Skeletal muscle tissue (tissue), 4 donors: ENCODE results near the gene CDC20. TPM values are rescaled to one million over a fixed set of nuclear protein-coding genes. Genes with fewer than 3 reads are reported as not detected.

Experiments used
- H3K27ac ChIP-seq: one replicate; pipeline ENCODE4 v1.7.0; 2013; ENCODE audit warnings: mild to moderate bottlenecking, low read depth, low read length, inconsistent platforms
- H3K27me3 ChIP-seq, 3 donors: one replicate each; pipeline ENCODE4 v1.7.0; 2013; ENCODE audit warnings: low read length in 3 of 3; ENCODE audit not compliant: control insufficient read depth in 3 of 3, insufficient read depth in 3 of 3
- H3K36me3 ChIP-seq, 3 donors: one replicate each; pipeline ENCODE4 v1.7.0; 2013; ENCODE audit warnings: low read length in 3 of 3; ENCODE audit not compliant: control insufficient read depth in 3 of 3, insufficient read depth in 3 of 3
- H3K4me1 ChIP-seq, 3 donors: one replicate each; pipeline ENCODE4 v1.7.0; 2013; ENCODE audit warnings: low read length in 3 of 3, mild to moderate bottlenecking in 3 of 3; ENCODE audit not compliant: control insufficient read depth in 3 of 3, insufficient read depth in 3 of 3
- H3K4me3 ChIP-seq, 3 donors: one replicate each; pipeline ENCODE4 v1.7.0; 2013; ENCODE audit warnings: low read length in 3 of 3
- H3K9ac ChIP-seq, 3 donors: one replicate each; pipeline ENCODE4 v1.7.0; 2013; ENCODE audit warnings: low read length in 3 of 3, mild to moderate bottlenecking in 3 of 3, moderate library complexity in 2 of 3, low read depth in 1 of 3
- H3K9me3 ChIP-seq, 3 donors: one replicate each; pipeline ENCODE4 v1.7.0; 2013; ENCODE audit warnings: low read length in 3 of 3; ENCODE audit not compliant: control insufficient read depth in 3 of 3
- total RNA-seq: library from RNA; depleted of rRNA; stranded (reverse); fragments of >200 nt; gene quantifications from one replicate; pipeline ENCODE4 v1.2.3, GENCODE V29; 2014
- donor health status: Osteomylitis.

CDC20 gene
- total RNA-seq, 1 donor from 2014 or later, result 6.8 TPM

- no peak overlapping the region for H3K4me3 ChIP-seq
- no peaks in the 10 kb centered on the region for H3K9me3 ChIP-seq
- H3K36me3 ChIP-seq, result no peaks in the 10 kb centered on the region
- H3K27ac ChIP-seq, result no peak overlapping the region
- H3K4me1 ChIP-seq, result peaks cover 12 to 16% (median 15%) of the 10 kb centered on the region in 3 donors
- no peaks in the 10 kb centered on the region for H3K27me3 ChIP-seq
- no peak overlapping the region for H3K9ac ChIP-seq
These were observed 4.3 kb upstream of the CDC20 start for GRCh38 chr1:43354471-43354870.

- H3K9me3 ChIP-seq, result no peaks in the 10 kb centered on the region
- no peak overlapping the region for H3K27ac ChIP-seq
- peaks cover 10 to 16% (median 13%) of the 10 kb centered on the region in 3 donors for H3K4me1 ChIP-seq
- no peaks in the 10 kb centered on the region for H3K36me3 ChIP-seq
- H3K9ac ChIP-seq, result no peak overlapping the region
- no peaks in the 10 kb centered on the region for H3K27me3 ChIP-seq
- H3K4me3 ChIP-seq, result no peak overlapping the region
These were observed 3.8 kb upstream of the CDC20 start for GRCh38 chr1:43354936-43355335.

DNA sequence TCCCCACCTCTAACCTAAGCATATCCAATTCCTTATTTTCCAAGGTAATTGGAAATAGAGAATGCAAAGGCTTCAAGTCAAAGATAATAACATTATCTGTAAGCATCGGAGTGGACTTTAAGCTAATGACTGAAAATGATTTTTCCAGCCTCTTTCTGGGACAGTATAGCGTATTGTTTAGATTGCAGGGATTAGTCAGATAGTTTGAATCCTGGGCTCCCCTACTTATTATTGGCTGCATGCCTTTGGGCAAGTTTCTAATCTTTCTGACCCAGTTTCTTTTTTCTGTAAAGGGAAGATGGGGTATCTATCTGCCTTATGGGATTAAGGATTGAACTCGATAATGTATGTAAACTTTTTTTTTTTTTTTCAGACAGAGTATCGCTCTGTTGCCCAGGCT, 1.5 kb upstream of the CDC20 start:
- Histone ChIP-seq H3K4me3 (no peak overlapping the region), H3K27ac (no peak overlapping the region), H3K36me3 (peaks cover 11 to 17% (median 11%) of the 10 kb centered on the region in 3 donors), H3K9ac (no peak overlapping the region), H3K9me3 (no peaks in the 10 kb centered on the region), H3K27me3 (no peaks in the 10 kb centered on the region), H3K4me1 (peaks cover 10 to 16% (median 13%) of the 10 kb centered on the region in 3 donors)

- peaks cover 10 to 16% (median 13%) of the 10 kb centered on the region in 3 donors for H3K4me1 ChIP-seq
- H3K36me3 ChIP-seq, result peaks cover 18 to 24% (median 19%) of the 10 kb centered on the region in 3 donors
- H3K27me3 ChIP-seq, result no peaks in the 10 kb centered on the region
- H3K9ac ChIP-seq, result peak overlapping the region; percentile 84 to 93 (median 84)
- H3K27ac ChIP-seq, result peak overlapping the region; percentile 76
- no peaks in the 10 kb centered on the region for H3K9me3 ChIP-seq
- H3K4me3 ChIP-seq, result peak overlapping the region; percentile 69 to 87 (median 86)
These were observed 548 bp upstream of the CDC20 start for GRCh38 chr1:43358121-43358745.

DNA sequence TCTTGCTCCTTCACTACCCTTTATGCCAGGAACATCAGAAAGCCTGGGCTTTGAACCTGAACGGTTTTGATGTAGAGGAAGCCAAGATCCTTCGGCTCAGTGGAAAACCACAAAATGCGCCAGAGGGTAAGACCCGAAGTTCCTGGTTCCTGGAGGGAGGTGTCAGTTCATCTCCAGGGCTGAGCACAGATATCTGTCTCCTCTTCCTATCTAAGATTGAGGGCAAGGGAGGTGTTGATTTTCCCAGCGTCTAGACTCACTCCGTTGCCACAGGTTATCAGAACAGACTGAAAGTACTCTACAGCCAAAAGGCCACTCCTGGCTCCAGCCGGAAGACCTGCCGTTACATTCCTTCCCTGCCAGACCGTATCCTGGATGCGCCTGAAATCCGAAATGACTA, 915 bp downstream of the CDC20 start:
- Histone ChIP-seq H3K4me1 (peaks cover 10 to 16% (median 13%) of the 10 kb centered on the region in 3 donors), H3K36me3 (peaks cover 32 to 39% (median 33%) of the 10 kb centered on the region in 3 donors), H3K4me3 (no peak overlapping the region), H3K27me3 (no peaks in the 10 kb centered on the region), H3K27ac (no peak overlapping the region), H3K9ac (no peak overlapping the region), H3K9me3 (no peaks in the 10 kb centered on the region)

DNA sequence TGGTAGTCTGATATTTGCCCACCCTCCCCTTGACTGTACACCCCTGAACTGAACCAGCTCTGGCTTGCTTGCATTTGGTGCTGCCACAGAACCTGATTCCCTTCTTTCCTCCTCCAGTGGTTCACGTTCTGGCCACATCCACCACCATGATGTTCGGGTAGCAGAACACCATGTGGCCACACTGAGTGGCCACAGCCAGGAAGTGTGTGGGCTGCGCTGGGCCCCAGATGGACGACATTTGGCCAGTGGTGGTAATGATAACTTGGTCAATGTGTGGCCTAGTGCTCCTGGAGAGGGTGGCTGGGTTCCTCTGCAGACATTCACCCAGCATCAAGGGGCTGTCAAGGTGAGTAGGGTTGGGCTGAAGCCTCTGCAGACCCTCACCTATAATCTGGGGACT, 1.8 kb downstream of the CDC20 start:
- Histone ChIP-seq H3K9me3 (no peaks in the 10 kb centered on the region), H3K9ac (no peak overlapping the region), H3K4me1 (peaks cover 10 to 16% (median 13%) of the 10 kb centered on the region in 3 donors), H3K27ac (no peak overlapping the region), H3K27me3 (no peaks in the 10 kb centered on the region), H3K36me3 (peaks cover 42 to 48% (median 42%) of the 10 kb centered on the region in 3 donors), H3K4me3 (no peak overlapping the region)

- Histone ChIP-seq H3K27me3 (no peaks in the 10 kb centered on the region), H3K4me3 (no peak overlapping the region), H3K9me3 (no peaks in the 10 kb centered on the region), H3K36me3 (peaks cover 42 to 51% (median 44%) of the 10 kb centered on the region in 3 donors), H3K9ac (no peak overlapping the region), H3K27ac (no peak overlapping the region), H3K4me1 (peaks cover 18 to 23% (median 21%) of the 10 kb centered on the region in 3 donors)
These were observed 4.6 kb downstream of the CDC20 start for GRCh38 chr1:43363283-43363934.

- Histone ChIP-seq H3K4me3 (no peak overlapping the region), H3K27me3 (no peaks in the 10 kb centered on the region), H3K4me1 (peaks cover 21 to 27% (median 26%) of the 10 kb centered on the region in 3 donors), H3K9me3 (no peaks in the 10 kb centered on the region), H3K27ac (no peak overlapping the region), H3K9ac (no peak overlapping the region), H3K36me3 (peaks cover 42 to 51% (median 44%) of the 10 kb centered on the region in 3 donors)
These were observed 5.2 kb downstream of the CDC20 start for GRCh38 chr1:43363935-43364525.

DNA sequence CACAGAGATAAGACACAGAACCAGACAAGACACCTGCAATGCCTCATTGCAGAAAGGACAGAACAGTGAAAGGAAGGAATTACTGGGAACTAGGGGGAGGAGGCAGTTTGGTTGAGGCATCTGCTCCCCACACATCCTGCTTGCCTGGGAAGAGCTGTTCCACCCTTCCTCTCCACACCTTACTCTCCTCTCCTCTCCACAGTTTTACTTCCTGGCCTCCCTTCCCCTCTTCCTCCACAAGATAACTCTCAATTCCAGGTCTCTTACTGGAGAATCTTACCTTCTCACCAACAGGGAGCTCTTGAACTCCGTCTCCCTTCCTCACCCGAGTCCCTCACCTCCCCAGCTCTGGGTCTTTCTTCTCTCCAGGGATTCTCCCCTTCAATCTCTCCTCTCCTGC, 6.9 kb downstream of the CDC20 start:
- H3K9me3 ChIP-seq, result no peaks in the 10 kb centered on the region
- H3K27ac ChIP-seq, result no peak overlapping the region
- peaks cover 19 to 22% (median 20%) of the 10 kb centered on the region in 3 donors for H3K4me1 ChIP-seq
- H3K27me3 ChIP-seq, result no peaks in the 10 kb centered on the region
- H3K36me3 ChIP-seq, result peaks cover 44 to 48% (median 44%) of the 10 kb centered on the region in 3 donors
- peak overlapping the region in 1 of 3 donors; percentile 22 for H3K4me3 ChIP-seq
- H3K9ac ChIP-seq, result peak overlapping the region in 1 of 3 donors; percentile 40

DNA sequence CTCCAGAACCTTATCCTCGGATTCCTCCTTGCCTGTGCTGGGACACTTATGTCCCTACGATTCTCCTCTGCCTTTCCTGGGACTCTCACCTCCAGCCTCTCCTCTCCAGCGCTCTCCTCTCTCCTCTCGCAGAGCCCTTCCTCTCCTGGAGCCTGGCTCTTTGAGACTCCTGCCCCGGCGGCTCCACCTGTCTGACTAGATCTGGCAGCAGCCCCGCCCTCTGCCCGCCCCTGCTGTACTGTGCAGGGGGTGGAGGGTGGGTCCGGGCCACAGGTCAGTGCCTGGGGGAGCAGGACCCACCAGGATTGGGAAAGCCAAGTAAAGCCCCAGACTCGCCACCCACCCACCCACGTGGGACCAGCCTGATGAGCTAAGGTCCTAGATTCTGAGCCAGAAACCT, 7.4 kb downstream of the CDC20 start:
- Histone ChIP-seq H3K4me3 (no peak overlapping the region), H3K27ac (no peak overlapping the region), H3K9ac (peak overlapping the region in 1 of 3 donors; percentile 40)

More for the DNA sequence above, 7.4 kb downstream of the CDC20 start:
- peaks cover 19 to 22% (median 20%) of the 10 kb centered on the region in 3 donors for H3K4me1 ChIP-seq
- no peaks in the 10 kb centered on the region for H3K9me3 ChIP-seq
- H3K27me3 ChIP-seq, result no peaks in the 10 kb centered on the region
- H3K36me3 ChIP-seq, result peaks cover 40 to 43% (median 43%) of the 10 kb centered on the region in 3 donors
